GM21447 (cell line): ENCODE data around the gene CBX2.
"Not testable (repeated sequence)": the region's sequence is repeated elsewhere in the genome, so short reads cannot be mapped to it uniquely, and the experiment has no call there.

Experiments used
- ATAC-seq: cut with Tn5 transposase; IDR thresholded peaks from one replicate; pipeline ENCODE4 v1.9.1; 2021; ENCODE audit not compliant: unreplicated experiment

The CBX2 gene

GRCh38 chr17:79742951-79743476 lies 34.9 kb upstream of the CBX2 start:
- no peak for ATAC-seq

- no peak for ATAC-seq
Measured at GRCh38 chr17:79743614-79744013, 34.3 kb upstream of the CBX2 start.

GRCh38 chr17:79745641-79746105 lies 32.3 kb upstream of the CBX2 start:
- ATAC-seq, result no peak

- ATAC-seq, result no peak
Measured at GRCh38 chr17:79746889-79747507, 30.9 kb upstream of the CBX2 start.

- no peak for ATAC-seq
Measured at GRCh38 chr17:79747508-79748294, 30.2 kb upstream of the CBX2 start.

- no peak for ATAC-seq
Measured at GRCh38 chr17:79748295-79749099, 29.5 kb upstream of the CBX2 start.

GRCh38 chr17:79749156-79749815 lies 28.7 kb upstream of the CBX2 start:
- no peak for ATAC-seq

- no peak for ATAC-seq
Measured at GRCh38 chr17:79749958-79750357, 28.0 kb upstream of the CBX2 start.

- no peak for ATAC-seq
Measured at GRCh38 chr17:79750650-79751545, 27.1 kb upstream of the CBX2 start.

- ATAC-seq, result no peak
Measured at GRCh38 chr17:79752175-79752574, 25.8 kb upstream of the CBX2 start.

- ATAC-seq, result no peak
Measured at GRCh38 chr17:79754370-79754769, 23.6 kb upstream of the CBX2 start.

- ATAC-seq, result not testable (repeated sequence)
Measured at GRCh38 chr17:79754903-79755302, 23.0 kb upstream of the CBX2 start.

- ATAC-seq, result no peak
Measured at GRCh38 chr17:79755591-79755990, 22.4 kb upstream of the CBX2 start.

- ATAC-seq, result no peak
Measured at GRCh38 chr17:79757140-79757745, 20.7 kb upstream of the CBX2 start.

GRCh38 chr17:79758271-79758670 lies 19.7 kb upstream of the CBX2 start:
- no peak for ATAC-seq

GRCh38 chr17:79760197-79760906 lies 17.6 kb upstream of the CBX2 start:
- no peak for ATAC-seq

- ATAC-seq, result no peak
Measured at GRCh38 chr17:79761894-79762589, 15.9 kb upstream of the CBX2 start.

GRCh38 chr17:79765708-79766107 lies 12.2 kb upstream of the CBX2 start:
- no peak for ATAC-seq
